ENCODE data around the gene MAPKAPK2.

- TF ChIP-seq, protein P1, sequence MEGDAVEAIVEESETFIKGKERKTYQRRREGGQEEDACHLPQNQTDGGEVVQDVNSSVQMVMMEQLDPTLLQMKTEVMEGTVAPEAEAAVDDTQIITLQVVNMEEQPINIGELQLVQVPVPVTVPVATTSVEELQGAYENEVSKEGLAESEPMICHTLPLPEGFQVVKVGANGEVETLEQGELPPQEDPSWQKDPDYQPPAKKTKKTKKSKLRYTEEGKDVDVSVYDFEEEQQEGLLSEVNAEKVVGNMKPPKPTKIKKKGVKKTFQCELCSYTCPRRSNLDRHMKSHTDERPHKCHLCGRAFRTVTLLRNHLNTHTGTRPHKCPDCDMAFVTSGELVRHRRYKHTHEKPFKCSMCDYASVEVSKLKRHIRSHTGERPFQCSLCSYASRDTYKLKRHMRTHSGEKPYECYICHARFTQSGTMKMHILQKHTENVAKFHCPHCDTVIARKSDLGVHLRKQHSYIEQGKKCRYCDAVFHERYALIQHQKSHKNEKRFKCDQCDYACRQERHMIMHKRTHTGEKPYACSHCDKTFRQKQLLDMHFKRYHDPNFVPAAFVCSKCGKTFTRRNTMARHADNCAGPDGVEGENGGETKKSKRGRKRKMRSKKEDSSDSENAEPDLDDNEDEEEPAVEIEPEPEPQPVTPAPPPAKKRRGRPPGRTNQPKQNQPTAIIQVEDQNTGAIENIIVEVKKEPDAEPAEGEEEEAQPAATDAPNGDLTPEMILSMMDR (IDR thresholded peaks at IDR 0.05) = no peak
- TF ChIP-seq TCF7L2 (IDR thresholded peaks at IDR 0.05; ENCODE audit: low read depth, low read length) (no peak), REST (IDR thresholded peaks at IDR 0.05; ENCODE audit: insufficient read depth in 1 of 2, low read depth in 2 of 2, low read length in 1 of 2) (no peak), SIN3A (IDR thresholded peaks at IDR 0.05; ENCODE audit: borderline replicate concordance, insufficient read depth, low read depth, low read length) (no peak), POLR2AphosphoS5 (IDR thresholded peaks at IDR 0.05; ENCODE audit: low read depth, low read length) (no peak)
Measured at GRCh38 chr1:206714331-206715058, 29.8 kb downstream of the MAPKAPK2 start.
